EL (cell line): ENCODE data around the gene TOR2A.

ENCODE experiments used
- DNase-seq: peaks from one replicate; pipeline ENCODE4 v3.0.0-alpha.2; 2016

TOR2A gene

GRCh38 chr9:127716412-127716811 lies 18.7 kb downstream of the TOR2A start:
- no peak for DNase-seq

- peak; percentile 97 for DNase-seq
These were observed 19.4 kb downstream of the TOR2A start, which contains the start of the genes PTRH1 and TTC16 for GRCh38 chr9:127715470-127716337. Gene PTRH1, minus strand, starts transcription at chr9:127715663. Its CDS starts 24 bp downstream, at chr9:127715639. Gene TTC16, plus strand, starts transcription at chr9:127716079. Its CDS starts 67 bp downstream, at chr9:127716146.

GRCh38 chr9:127714951-127715469 lies 20.1 kb downstream of the TOR2A start:
- peak; percentile 23 for DNase-seq

- no peak for DNase-seq
These were observed 20.9 kb downstream of the TOR2A start for GRCh38 chr9:127714020-127714750.

GRCh38 chr9:127712867-127713266 lies 22.2 kb downstream of the TOR2A start:
- DNase-seq: no peak

- no peak for DNase-seq
These were observed 22.7 kb downstream of the TOR2A start for GRCh38 chr9:127712371-127712770.

GRCh38 chr9:127711831-127712274 lies 23.2 kb downstream of the TOR2A start:
- DNase-seq: no peak

- DNase-seq: no peak
These were observed 23.8 kb downstream of the TOR2A start for GRCh38 chr9:127711226-127711701.

GRCh38 chr9:127710204-127710783 lies 24.8 kb downstream of the TOR2A start:
- DNase-seq: no peak

- no peak for DNase-seq
These were observed 26.0 kb downstream of the TOR2A start for GRCh38 chr9:127708952-127709587.

GRCh38 chr9:127707766-127708165 lies 27.3 kb downstream of the TOR2A start:
- DNase-seq: no peak

- DNase-seq: peak; percentile 19
These were observed 28.3 kb downstream of the TOR2A start, which contains the start of gene CFAP157 for GRCh38 chr9:127706836-127707241. Gene CFAP157, plus strand, starts transcription at chr9:127706988. Its CDS starts 44 bp downstream, at chr9:127707032.

GRCh38 chr9:127705577-127706379 lies 29.3 kb downstream of the TOR2A start:
- DNase-seq: no peak

- no peak for DNase-seq
These were observed 31.7 kb downstream of the TOR2A start for GRCh38 chr9:127703289-127703946.

GRCh38 chr9:127700594-127701255 lies 34.4 kb downstream of the TOR2A start:
- DNase-seq: no peak

GRCh38 chr9:127700140-127700539 lies 35.0 kb downstream of the TOR2A start:
- DNase-seq: no peak

- DNase-seq: peak; percentile 97
These were observed 36.0 kb downstream of the TOR2A start for GRCh38 chr9:127698985-127699670.

- no peak for DNase-seq
These were observed 36.7 kb downstream of the TOR2A start for GRCh38 chr9:127698386-127698785.

- DNase-seq: no peak
These were observed 37.5 kb downstream of the TOR2A start for GRCh38 chr9:127697575-127697974.
